Erythroblast (primary cell): ENCODE data around the gene LONP1.
"Not testable (repeated sequence)": the region's sequence is repeated elsewhere in the genome, so short reads cannot be mapped to it uniquely, and the experiment has no call there.

Experiments
- DNase-seq, 2 experiments: peaks; one replicate each; lab custom pipeline; 2025; lab: John Stamatoyannopoulos, UW
- GATA1 ChIP-seq: IDR thresholded peaks from 2 replicates; pipeline ENCODE4 v1.6.1; 2011; ENCODE audit warnings: low read depth, mild to moderate bottlenecking, control low read depth, low read length, moderate library complexity
- POLR2A ChIP-seq: IDR thresholded peaks from 2 replicates; pipeline ENCODE4 v1.6.1; 2011; ENCODE audit warnings: mild to moderate bottlenecking, low read length

The LONP1 gene

GRCh38 chr19:5703819-5704818 lies 15.8 kb downstream of the LONP1 start:
- DNase-seq, result no peak
- no peak for TF ChIP-seq POLR2A
- no peak for TF ChIP-seq GATA1

- DNase-seq, result not testable (repeated sequence)
Observed at GRCh38 chr19:5702053-5702410, 17.9 kb downstream of the LONP1 start.

- DNase-seq, result no peak
- TF ChIP-seq GATA1 (no peak), POLR2A (no peak)
Observed at GRCh38 chr19:5700455-5701092, 19.4 kb downstream of the LONP1 start.

GRCh38 chr19:5698635-5699422 lies 21.1 kb downstream of the LONP1 start:
- TF ChIP-seq POLR2A (no peak), GATA1 (no peak)
- DNase-seq, result no peak

- DNase-seq, result no peak
Observed at GRCh38 chr19:5697890-5698634, 21.9 kb downstream of the LONP1 start.

GRCh38 chr19:5697022-5697889 lies 22.7 kb downstream of the LONP1 start:
- DNase-seq, result no peak
- TF ChIP-seq POLR2A, result no peak
- no peak for TF ChIP-seq GATA1

More at GRCh38 chr19:5697890-5698634, 21.9 kb downstream of the LONP1 start:
- TF ChIP-seq GATA1, result no peak
- TF ChIP-seq POLR2A, result no peak

GRCh38 chr19:5696196-5697021 lies 23.5 kb downstream of the LONP1 start:
- no peak for DNase-seq
- TF ChIP-seq GATA1 (no peak), POLR2A (no peak)

- no peak for TF ChIP-seq POLR2A
- TF ChIP-seq GATA1, result no peak
- no peak for DNase-seq
Observed at GRCh38 chr19:5695649-5696195, 24.2 kb downstream of the LONP1 start.

- DNase-seq, result no peak
- TF ChIP-seq POLR2A (no peak), GATA1 (no peak)
Observed at GRCh38 chr19:5694956-5695648, 24.8 kb downstream of the LONP1 start.

- TF ChIP-seq GATA1 (no peak), POLR2A (no peak)
Observed at GRCh38 chr19:5694167-5694955, 25.6 kb downstream of the LONP1 start.

More at GRCh38 chr19:5694167-5694955, 25.6 kb downstream of the LONP1 start:
- no peak for DNase-seq
